HG03060 (cell line): Measurements from ENCODE around the gene ZNF793.
A peak's percentile ranks its signal among the peaks of the same experiment; 100 is the strongest.

ENCODE experiments used
- ATAC-seq: cut with Tn5 transposase; IDR thresholded peaks from one replicate; pipeline ENCODE4 v1.9.1; 2021; ENCODE audit warnings: low read depth, moderate number of reproducible peaks; ENCODE audit not compliant: unreplicated experiment

ZNF793 gene

GRCh38 chr19:37506387-37507166 is at the start of gene ZNF793:
Gene ZNF793, plus strand, starts transcription at chr19:37506939. Its CDS starts 16,501 bp downstream, at chr19:37523440.
- ATAC-seq, result peak; percentile 64

GRCh38 chr19:37466277-37466797 is 40.4 kb upstream of the ZNF793 start:
- no peak for ATAC-seq

GRCh38 chr19:37466798-37467607 is 39.7 kb upstream of the ZNF793 start, which contains the start of gene ZNF569:
Gene ZNF569, minus strand, starts transcription at chr19:37467444. Its CDS starts 22,523 bp downstream, at chr19:37444921.
- ATAC-seq, result peak; percentile 33

- ATAC-seq, result no peak
These were observed 39.1 kb upstream of the ZNF793 start for GRCh38 chr19:37467608-37468090.

- no peak for ATAC-seq
These were observed 37.6 kb upstream of the ZNF793 start, which contains the start of gene ZNF570 for GRCh38 chr19:37468961-37469777. Gene ZNF570, plus strand, starts transcription at chr19:37469356. Its CDS starts 999 bp downstream, at chr19:37470355.

GRCh38 chr19:37470216-37470615 is 36.5 kb upstream of the ZNF793 start:
- no peak for ATAC-seq

- no peak for ATAC-seq
These were observed 34.6 kb upstream of the ZNF793 start for GRCh38 chr19:37472165-37472564.

GRCh38 chr19:37484406-37485168 is 22.2 kb upstream of the ZNF793 start:
- no peak for ATAC-seq

GRCh38 chr19:37492213-37492612 is 14.5 kb upstream of the ZNF793 start:
- ATAC-seq, result no peak

GRCh38 chr19:37505958-37506386 is 767 bp upstream of the ZNF793 start:
- peak; percentile 31 for ATAC-seq

GRCh38 chr19:37507167-37507464 is 377 bp downstream of the ZNF793 start:
- ATAC-seq, result no peak

- no peak for ATAC-seq
These were observed 4.4 kb downstream of the ZNF793 start for GRCh38 chr19:37511186-37511585.

- ATAC-seq, result no peak
These were observed 5.1 kb downstream of the ZNF793 start for GRCh38 chr19:37511821-37512220.

GRCh38 chr19:37513397-37513796 is 6.7 kb downstream of the ZNF793 start:
- ATAC-seq, result no peak

GRCh38 chr19:37519890-37520289 is 13.2 kb downstream of the ZNF793 start:
- no peak for ATAC-seq

- ATAC-seq, result no peak
These were observed 30.7 kb downstream of the ZNF793 start for GRCh38 chr19:37537391-37537947.

- ATAC-seq, result no peak
These were observed 44.6 kb downstream of the ZNF793 start for GRCh38 chr19:37551129-37551993.

GRCh38 chr19:37563518-37563917 is 56.8 kb downstream of the ZNF793 start:
- no peak for ATAC-seq
